NCI-H2171 (cell line): ENCODE results near the gene TMED6.

Source experiments
- DNase-seq: peaks from one replicate; lab custom pipeline; 2025; lab: John Stamatoyannopoulos, UW

TMED6 gene

DNA sequence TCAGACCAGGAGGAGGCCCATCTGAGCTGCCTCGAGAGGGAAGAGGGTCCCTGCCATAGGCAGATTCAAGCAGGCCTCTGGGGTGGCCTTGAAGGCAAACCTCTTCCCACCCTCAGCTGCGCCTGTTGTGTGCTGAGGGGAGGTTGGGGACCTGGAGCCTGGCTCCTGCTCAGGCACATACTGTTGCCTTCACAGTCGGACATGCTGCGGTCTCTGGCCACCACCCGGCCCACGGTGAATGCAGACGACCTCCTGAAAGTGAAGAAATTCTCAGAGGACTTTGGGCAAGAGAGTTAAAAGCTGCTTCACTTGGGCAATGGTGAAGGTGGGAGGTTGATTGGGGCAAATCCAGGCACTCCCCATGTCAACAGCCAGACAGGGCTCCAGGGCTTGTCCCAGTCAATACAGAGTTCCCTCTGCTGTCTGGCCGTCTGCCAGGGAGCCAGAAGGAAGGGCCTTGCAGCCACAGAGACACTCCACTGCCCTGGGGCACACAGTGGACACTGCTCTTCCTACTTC lies 27.5 kb downstream of the TMED6 start:
- DNase-seq = no peak

DNA sequence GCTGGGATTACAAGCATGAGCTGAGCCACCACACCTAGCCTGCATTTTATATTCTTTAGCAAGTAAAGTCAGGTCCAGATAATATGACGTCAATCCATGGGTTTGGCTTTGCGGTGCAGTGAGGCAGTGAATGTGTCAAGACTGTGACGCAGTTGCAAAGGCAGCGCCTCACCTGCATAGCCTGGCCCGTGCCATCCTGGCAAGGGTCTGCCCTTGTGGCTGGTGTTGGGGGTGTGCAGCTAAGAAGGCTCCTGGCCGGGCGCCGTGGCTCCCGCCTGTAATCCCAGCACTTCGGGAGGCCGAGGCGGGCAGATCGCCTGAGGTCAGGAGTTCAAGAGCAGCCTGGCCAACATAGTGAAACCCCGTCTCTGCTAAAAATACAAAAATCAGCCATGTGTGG lies 28.2 kb downstream of the TMED6 start:
- no peak for DNase-seq

DNA sequence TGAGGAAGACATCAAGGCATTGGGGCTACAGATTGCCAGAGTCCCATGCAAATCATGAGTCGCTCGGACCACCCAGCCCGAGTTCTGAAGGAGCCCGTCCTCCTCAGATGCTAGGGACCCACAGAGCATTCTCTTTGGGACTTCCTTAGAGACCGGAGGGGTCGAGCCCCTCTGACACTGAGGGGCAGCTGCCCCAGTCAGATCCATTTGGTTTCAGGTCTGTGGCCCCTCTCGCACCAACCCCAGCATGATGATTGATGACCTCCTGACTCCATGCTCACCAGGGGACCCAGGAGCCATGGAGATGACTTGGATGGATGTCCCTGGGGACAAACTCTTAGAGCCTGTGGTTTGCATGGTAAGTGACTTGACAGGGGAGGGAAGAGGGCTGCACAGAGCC lies 29.2 kb downstream of the TMED6 start:
- no peak for DNase-seq

DNA sequence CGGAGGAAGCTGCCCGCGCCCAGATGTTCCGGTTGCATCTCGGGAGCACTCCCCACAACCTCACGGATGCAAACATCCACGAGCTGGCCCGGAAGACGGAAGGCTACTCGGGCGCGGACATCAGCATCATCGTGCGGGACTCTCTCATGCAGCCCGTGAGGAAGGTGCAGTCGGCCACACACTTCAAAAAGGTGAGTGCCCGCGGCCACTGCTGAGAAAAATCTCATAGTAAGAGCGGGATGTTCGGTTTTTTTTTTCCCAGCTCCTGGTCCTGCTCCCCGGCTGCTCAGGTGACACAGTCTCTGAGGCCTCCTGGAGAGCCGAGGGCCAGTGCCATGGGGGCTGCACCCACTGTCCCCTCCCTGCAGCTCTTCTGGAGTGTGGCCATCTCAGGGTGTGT lies 30.5 kb downstream of the TMED6 start:
- DNase-seq = no peak

DNA sequence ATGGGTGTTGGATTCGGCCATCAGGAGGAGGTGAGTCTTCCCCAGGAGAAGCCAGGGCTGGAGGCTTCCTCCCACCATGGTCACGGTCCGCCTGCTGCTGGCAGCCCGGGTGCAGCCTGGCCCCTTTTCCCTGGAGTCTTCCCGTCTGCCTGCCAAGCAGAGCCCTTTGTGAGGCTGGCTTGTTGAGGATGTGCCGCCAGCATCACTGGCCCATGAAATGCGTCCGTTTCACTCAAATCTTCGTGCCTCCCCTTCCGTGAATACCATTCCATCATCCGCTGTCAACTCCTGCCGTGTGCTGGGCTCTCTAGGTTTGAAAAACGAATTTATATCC lies 30.9 kb downstream of the TMED6 start:
- DNase-seq = no peak

DNA sequence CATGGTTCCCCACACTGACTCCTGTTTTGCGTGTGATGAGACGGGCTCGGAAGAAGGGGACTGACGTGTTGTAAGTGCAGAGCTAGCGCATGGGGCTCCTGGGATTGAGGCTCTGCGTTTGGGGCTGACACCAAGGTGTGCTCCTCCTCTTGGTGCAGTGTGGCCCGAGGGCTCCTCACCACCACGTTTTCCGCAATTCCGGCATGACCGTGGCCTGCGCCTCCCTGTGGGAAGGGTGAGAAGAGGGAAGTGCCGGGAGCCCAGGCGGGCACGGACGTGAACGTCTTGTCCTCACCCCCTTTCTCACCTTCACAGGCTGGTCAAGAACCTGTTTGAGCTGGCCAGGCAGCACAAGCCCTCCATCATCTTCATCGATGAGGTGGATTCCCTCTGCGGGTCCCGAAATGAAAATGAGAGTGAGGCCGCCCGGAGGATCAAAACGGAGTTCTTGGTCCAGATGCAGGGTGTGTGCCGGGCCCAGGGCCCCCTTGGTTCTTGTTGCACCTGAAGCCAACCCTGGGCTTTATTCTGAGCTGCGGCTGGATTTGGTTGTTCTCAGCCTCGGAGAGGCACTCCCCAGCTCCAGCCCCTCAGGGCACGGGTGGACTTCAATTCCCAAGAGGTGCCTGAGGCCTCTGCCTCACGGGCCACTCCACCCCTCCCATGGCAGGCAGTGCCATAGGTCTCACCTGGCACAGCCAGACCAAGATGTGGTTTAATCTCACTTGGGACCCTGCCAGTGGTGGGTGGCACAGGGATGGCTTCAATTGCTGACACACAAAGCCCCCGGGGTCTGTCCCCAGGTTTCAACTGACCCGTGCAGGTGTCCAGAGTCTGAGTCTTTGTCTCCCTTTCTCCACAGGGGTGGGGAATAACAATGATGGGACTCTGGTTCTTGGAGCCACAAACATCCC lies 31.5 kb downstream of the TMED6 start:
- no peak for DNase-seq

DNA sequence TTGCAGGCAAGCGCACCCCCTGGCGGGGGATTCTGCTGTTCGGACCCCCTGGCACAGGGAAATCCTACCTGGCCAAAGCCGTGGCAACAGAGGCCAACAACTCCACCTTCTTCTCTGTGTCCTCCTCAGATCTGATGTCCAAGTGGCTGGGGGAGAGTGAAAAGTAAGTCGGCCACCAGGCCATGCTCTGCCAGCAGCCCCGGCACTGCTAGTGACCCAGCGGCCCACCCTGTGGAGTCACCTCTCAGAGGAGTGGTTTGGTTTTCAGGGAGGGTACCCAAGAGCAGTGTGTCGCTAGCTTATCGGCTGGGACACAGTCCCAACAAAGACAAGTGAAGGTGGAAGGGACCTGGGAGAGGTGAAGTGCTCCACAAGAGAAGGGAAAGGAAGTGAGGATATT lies 32.2 kb downstream of the TMED6 start:
- no peak for DNase-seq

DNA sequence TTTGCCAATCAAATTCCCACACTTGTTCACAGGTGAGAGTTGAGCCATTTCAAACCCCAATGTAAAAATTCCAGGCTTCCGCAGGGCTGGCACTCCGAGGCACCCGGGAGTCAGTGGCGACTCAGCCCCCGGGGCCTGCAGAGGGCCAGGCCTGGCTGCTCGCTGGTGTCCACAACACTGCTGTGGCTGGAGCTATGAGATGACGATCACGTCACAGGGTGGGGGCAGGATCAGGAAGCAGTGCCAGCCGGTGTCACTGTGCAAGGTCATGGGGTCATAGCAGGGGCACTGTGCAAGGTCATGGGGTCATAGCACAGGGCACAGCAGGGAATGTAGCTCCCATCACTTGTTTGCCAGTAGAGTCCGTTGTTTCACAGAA lies 32.7 kb downstream of the TMED6 start:
- DNase-seq = no peak

DNA sequence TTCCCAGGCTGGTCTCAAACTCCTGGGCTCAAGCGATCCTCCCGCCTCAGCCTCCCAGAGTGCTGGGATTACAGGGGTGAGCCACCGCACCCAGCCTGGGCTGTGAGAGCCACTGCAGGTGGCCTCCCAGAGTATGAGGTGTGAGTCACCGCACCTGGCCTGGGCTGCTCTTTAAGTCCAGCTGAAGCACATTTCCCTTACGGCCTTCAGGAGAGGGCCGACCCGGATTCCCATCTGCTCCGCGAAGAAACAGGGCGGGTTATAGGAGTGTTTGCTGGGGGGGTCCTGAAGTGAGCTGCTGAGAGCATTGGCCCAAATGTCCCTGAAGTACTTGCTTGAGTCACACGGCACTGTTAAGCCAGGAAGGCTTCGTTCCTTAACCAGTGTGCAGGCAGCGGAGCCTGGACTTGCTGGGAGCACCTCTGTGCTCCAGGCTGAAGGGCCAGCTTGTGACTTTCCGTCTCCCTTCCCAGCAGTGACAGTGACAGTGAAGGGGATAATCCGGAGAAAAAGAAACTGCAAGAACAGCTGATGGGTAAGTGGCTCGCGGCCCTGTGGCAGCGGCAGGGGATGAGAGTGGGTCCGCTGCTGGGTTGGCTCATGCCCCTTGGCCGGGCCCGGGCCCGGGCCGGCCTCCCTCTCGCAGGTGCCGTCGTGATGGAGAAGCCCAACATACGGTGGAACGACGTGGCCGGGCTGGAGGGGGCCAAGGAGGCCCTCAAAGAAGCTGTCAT lies 33.2 kb downstream of the TMED6 start:
- DNase-seq = no peak

DNA sequence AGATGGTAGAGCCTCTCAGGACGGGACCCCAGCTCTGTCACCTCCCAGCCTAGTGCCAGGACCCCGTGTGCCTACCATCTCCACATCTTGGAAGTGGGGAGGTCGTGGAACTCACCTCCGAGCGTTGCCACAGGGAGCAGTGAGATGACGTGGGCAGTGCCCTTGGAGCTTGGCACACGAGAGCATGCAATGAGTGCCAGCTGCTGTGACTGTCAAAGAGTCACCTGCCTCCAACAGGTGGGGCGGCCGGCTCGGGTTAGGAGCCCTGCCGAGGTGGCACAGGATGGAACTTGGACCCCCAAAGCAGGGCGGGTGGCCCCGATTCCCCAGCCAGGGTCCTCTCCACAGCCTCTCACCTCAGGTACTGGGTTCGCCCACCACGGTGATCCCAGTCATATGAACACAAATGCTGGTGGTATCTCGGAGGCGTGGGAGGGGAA lies 35.0 kb downstream of the TMED6 start:
- no peak for DNase-seq

DNA sequence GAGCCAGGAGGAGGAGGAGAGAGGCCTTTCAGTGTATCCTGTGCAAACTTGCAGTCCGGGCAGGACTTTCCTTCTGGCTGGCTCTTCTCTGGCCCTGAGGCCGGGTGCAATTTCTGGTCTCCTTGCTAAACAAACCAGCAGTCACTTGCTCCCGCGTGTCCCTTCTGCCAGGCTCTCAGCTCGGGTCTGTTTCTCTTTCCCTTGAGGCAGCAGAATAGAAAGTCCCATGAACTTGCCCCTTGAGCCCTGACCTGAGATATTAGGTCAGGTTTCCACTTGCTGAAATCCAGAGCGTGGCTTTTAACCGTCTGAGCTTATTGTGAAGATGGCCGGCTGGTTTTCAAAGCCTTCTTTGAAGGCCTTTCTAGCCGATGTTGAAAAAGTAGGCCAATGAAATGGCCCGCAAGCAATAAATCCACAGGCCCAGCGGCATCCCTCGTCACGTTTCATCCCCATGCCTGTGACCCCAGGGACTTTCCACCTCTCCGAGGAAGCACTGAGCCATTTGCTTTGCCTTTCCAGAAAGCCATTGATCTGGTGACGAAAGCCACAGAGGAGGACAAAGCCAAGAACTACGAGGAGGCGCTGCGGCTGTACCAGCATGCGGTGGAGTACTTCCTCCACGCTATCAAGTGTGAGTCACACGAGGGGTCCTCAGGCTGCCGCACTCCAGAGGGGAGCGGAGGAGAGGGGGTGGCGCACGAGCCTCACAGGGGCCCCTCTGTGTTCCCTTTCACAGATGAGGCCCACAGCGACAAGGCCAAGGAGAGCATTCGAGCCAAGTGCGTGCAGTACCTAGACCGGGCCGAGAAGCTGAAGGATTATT lies 35.9 kb downstream of the TMED6 start:
- no peak for DNase-seq

DNA sequence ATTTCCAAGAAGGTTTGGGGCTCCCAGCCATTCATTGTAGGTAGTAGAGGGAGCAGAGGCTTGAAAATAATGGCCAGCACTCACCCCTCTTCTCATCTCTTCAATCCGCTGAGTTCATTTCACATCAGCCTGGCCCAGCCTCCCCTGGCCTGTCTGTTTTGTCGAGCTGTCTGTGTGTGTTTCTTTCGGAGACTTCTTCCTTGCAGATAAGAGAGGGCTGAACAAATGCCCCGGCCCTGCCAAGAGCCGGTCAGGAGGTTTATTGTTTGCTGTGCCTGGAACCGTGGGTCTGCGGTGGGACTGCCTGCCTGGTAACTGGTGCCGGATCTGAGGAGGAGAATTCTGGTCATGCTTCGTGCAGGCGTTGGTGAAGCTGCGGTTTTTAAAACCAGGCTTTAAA lies 37.1 kb downstream of the TMED6 start:
- no peak for DNase-seq

DNA sequence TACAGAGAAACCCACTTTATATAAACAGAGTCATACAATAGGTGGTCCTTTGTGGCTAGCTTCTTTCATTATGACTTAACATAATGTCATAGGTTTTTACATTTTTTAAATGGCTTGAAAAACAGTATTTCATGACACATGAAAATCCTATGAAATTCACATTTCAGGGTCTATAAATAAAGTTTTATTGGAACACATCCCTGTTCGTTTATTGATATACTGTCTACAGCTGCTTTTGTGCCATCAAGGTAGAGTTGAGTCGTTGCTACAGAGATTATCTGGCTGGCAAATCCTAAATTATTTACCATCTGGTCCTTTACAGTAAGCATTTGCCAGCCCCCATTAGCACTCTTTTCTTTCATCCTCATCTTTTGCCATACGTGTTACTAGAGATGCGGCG lies 38.1 kb downstream of the TMED6 start:
- no peak for DNase-seq

DNA sequence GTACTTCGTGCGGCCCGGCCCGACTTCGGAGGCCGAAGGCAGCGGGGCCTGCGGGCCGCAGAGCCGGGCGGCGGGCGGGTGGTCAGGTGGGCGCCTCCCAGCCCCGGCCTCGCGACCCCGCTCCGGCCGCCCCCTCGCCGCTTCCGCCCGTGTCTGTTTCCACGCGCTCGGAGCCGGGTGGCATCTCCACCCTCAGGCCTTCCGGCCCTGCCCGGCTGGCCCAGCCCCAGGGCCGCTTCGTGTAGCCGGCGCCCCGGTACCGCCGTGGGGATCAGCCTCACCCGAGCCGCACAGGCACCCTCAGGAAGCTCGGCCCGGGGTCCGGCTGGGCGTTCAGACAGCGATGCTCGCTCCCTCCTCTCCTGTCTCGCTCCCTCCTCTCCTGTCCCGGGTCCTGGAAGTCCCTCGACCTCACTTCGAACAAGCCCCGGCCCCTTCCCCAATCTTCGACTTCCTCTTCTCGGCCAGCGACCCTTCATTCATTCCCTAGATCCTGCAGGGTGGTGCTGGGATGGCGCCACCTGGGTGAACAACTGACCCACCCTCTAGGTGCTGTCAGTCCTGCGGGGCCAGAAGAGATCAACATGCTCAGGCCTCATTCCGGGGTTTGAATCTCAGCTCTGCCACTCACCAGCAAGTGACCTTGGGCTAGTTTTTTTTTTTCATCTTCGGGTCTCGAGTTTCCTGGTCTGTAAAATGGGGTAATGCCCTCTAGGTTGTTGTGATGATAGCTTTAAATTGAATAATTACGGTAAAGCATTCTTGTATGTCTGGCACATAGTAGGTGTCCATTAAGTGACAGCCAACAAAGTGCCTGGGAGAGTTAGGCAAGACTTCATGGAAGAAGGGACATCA lies 39.8 kb downstream of the TMED6 start:
- DNase-seq = no peak

DNA sequence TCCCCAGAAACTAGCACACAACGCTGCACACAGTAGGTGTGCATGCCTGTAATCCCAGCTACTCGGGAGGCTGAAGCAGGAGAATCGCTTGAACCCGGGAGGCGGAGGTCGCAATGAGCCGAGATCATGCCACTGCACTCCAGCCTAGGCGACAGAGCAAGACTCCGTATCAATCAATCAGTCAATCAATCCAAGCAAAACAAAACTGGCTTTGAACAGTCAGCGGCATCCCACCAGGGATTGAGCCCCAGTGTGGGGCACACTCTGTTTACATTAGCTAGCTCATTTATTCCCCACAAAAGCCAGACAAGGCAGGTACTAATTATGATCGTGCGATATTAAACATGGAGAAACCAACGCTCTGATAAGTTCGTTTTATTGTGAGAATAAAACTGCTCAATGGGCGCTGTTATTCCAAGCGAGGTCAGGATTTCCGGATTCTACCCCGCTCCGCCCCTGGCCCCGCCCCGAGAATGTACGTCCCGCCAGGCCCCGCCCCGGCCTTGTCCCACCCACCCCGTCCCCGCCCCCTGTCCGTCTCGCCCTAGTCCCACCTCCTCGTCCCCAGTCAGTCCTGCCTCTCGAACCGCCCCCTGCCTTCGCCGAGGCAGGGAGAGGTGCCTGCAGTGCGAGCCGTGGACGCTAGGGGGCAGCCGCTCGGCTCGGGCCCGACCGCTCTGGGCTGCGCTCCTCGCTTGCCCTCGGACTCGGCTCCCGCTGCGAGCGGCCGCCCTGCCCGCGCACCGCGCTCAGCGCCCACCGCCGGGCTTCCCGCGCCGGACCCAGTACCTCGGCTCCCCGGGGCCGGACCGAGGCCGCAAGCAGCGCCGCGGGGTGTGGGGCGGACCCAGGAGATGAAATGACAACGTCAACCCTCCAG lies 40.7 kb downstream of the TMED6 start, which contains the start of gene VPS4A:
TSS of gene VPS4A (plus strand) at position 698 of the 880 bp plus-strand sequence. CDS start at position 860, 162 bp downstream.
- peak; percentile 98 for DNase-seq

DNA sequence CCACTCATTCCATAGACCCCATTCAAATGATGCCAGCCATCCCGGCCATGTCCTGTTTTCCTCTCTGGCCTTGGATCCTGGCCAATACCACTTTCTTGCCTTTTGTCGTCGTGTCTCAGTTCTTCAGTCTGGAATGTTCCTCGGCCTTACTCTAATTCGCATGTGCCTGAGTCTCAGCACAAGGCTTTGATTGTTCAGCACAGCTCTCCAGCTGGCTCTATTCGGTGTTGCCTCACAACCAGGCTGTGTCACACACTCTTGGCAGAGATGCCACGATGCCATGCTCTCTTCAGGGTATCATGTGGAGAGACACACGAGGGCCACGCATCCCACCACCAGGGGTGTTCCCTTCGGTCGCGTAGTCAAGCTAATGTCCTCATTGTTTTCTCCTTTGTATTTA lies 42.3 kb downstream of the TMED6 start:
- DNase-seq = no peak

DNA sequence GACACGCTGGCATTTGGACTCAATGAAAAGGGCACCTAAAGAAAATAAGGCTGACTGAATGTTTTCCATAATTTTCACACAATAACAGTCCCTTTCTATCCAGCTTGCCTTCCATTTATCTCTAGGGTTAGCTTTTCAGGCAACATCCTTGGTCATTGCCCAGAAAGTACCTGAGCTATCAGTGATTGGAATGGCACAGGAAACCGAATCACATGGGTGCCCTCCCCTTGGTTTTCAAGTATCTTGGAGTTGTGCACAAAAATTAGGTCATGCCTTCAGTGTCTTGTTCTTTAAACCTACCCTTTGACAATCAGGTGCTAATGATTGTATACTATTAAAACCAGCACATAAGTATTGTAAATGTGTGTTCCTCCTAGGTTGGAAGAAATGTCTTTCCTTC lies 43.7 kb downstream of the TMED6 start:
- DNase-seq = no peak

DNA sequence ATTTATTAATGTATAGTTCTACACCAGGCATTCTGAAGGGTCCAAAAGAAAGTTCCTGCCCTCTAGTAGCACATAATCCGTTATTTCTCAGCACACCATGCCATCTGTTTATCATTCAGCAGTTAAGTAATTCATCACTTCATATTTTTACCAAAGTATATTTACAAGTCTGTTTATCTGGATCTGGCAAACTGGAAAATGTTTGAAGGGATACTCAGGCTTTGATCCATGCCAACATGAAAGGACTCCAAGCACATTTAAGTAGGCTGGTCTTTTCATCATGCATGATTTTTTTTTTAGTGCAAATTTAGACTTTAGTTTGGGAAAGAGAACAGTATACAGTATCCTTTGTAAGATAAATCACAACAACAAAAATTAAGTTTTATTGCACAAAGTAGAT lies 44.5 kb downstream of the TMED6 start:
- no peak for DNase-seq

DNA sequence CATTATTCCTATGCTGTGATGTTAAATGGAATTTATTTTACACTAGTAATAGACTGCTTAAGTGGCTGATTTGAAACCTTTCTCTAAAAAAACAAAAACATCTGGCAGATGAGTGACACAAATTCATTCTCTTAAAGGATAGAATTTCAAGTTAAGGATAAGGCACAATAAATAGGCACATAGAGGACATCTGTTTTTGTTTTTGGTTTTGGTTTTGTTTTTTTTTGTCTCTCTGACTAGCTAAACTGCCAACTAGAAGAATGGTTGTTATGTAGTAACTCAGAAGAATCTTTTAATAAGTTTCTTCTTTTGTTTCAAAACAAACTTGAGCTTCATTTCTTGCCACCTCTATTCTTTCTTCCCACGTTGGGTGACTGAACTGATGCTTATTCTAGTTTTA lies 45.6 kb downstream of the TMED6 start:
- peak; percentile 73 for DNase-seq

DNA sequence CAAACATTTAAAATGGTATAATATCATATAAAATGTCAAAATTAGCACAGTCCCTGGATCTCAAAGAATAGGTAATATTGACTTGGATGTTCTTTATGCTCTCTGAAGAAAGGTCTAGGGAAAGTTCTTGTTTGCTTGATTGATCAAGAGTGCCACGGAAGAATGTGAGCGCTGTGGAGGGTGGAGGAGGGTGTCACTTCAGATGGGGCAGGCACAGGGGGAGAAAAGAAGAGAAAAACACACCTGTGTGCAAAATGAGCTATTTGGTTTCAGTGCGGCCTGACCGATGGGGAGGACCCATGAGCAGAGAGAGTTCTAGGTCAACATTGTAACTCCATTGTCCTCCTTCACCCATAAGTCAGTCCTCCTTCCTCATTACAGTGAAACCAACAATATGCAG lies 49.3 kb downstream of the TMED6 start:
- no peak for DNase-seq
